SHP77 (cell line): ENCODE measurements around the gene OSBPL3.

Experiments used
- DNase-seq, 2 experiments: peaks; one replicate each; lab custom pipeline; 2025; lab: John Stamatoyannopoulos, UW

OSBPL3 gene

GRCh38 chr7:24760968-24761367 lies 219.0 kb downstream of the OSBPL3 start:
- no peak for DNase-seq

GRCh38 chr7:24757353-24758275 lies 222.4 kb downstream of the OSBPL3 start, which contains the start of gene GSDME:
TSS of gene GSDME (minus strand) at chr7:24757464. CDS start at chr7:24749774, 7,690 bp downstream.
- no peak for DNase-seq

GRCh38 chr7:24756545-24757352 lies 223.2 kb downstream of the OSBPL3 start:
- no peak for DNase-seq

- no peak for DNase-seq
Observed at GRCh38 chr7:24755541-24756407, 224.2 kb downstream of the OSBPL3 start.

GRCh38 chr7:24754906-24755506 lies 225.0 kb downstream of the OSBPL3 start:
- no peak for DNase-seq

- no peak for DNase-seq
Observed at GRCh38 chr7:24752073-24752800, 227.7 kb downstream of the OSBPL3 start.

GRCh38 chr7:24751484-24751883 lies 228.5 kb downstream of the OSBPL3 start:
- no peak for DNase-seq

GRCh38 chr7:24750441-24751055 lies 229.4 kb downstream of the OSBPL3 start:
- DNase-seq: no peak

GRCh38 chr7:24748521-24748920 lies 231.5 kb downstream of the OSBPL3 start:
- DNase-seq: no peak
